WTC11 (cell line): ENCODE results near the gene GARRE1. TPM values are rescaled to one million over a fixed set of nuclear protein-coding genes. Genes with fewer than 3 reads are reported as not detected.

Experiments used
- ATAC-seq: fragments of 200-7000 bp; cut with Tn5 transposase; 2 replicates; pipeline ENCODE4 v1.10.0; 2021; ENCODE audit warnings: mild to moderate bottlenecking, moderate library complexity
- CTCF ChIA-PET: fragments of 300-600 bp; sonication (Branson Sonifier 250); formaldehyde crosslinking; loops from one replicate; lab custom pipeline; 2021; ENCODE audit warnings: antibody characterized with exemption; lab: Charles Lee
- POLR2A ChIA-PET: fragments of 350-600 bp; sonication (Branson Sonifier 250); formaldehyde crosslinking; loops from one replicate; lab custom pipeline; 2021; ENCODE audit warnings: antibody characterized with exemption; lab: Charles Lee
- DNase-seq: peaks from one replicate; pipeline ENCODE4 v3.0.0; 2021; ENCODE audit warnings: low spot score
- H3K27ac Mint-ChIP-seq: 2 replicates; pipeline ENCODE4 v1.8.0; 2021; ENCODE audit warnings: mixed read lengths
- H3K27me3 Mint-ChIP-seq: 2 replicates; pipeline ENCODE4 v1.8.0; 2021; ENCODE audit warnings: low read depth, mild to moderate bottlenecking, moderate library complexity, mixed read lengths
- H3K36me3 Mint-ChIP-seq: 2 replicates; pipeline ENCODE4 v1.8.0; 2021; ENCODE audit warnings: mixed read lengths
- H3K4me1 Mint-ChIP-seq: 2 replicates; pipeline ENCODE4 v1.8.0; 2022; ENCODE audit warnings: mixed read lengths
- H3K4me3 Mint-ChIP-seq: 2 replicates; pipeline ENCODE4 v1.8.0; 2021; ENCODE audit warnings: mild to moderate bottlenecking, moderate library complexity, mixed read lengths
- H3K9me3 Mint-ChIP-seq: 2 replicates; pipeline ENCODE4 v1.8.0; 2021; ENCODE audit warnings: mixed read lengths
- ATF1 ChIP-seq: sonication (generic); formaldehyde crosslinking; IDR thresholded peaks from 2 replicates; pipeline ENCODE4 v1.8.1; 2023; ENCODE audit warnings: mild to moderate bottlenecking, moderate library complexity, missing genetic modification reagents
- FOXK1 ChIP-seq: sonication (generic); formaldehyde crosslinking; IDR thresholded peaks from 2 replicates; pipeline ENCODE4 v1.8.0; 2022; ENCODE audit warnings: mild to moderate bottlenecking, moderate library complexity, missing genetic modification reagents
- FOXP1 ChIP-seq: sonication (generic); formaldehyde crosslinking; IDR thresholded peaks from 2 replicates; pipeline ENCODE4 v1.8.0; 2022; ENCODE audit warnings: missing genetic modification reagents, mild to moderate bottlenecking, moderate library complexity, borderline replicate concordance
- MXD4 ChIP-seq: fragments of 250-450 bp; sonication (Bioruptor Pico); IDR thresholded peaks from 2 replicates; pipeline ENCODE4 v1.8.0; 2021; ENCODE audit warnings: mild to moderate bottlenecking, moderate library complexity, borderline replicate concordance
- OVOL2 ChIP-seq: fragments of 250-450 bp; sonication (Bioruptor Pico); IDR thresholded peaks from 2 replicates; pipeline ENCODE4 v1.9.0; 2021; ENCODE audit warnings: mild to moderate bottlenecking, borderline replicate concordance
- PRRX2 ChIP-seq: fragments of 250-450 bp; sonication (Bioruptor Pico); IDR thresholded peaks from 2 replicates; pipeline ENCODE4 v1.8.0; 2021; ENCODE audit warnings: mild to moderate bottlenecking
- TCF7 ChIP-seq: sonication (generic); formaldehyde crosslinking; IDR thresholded peaks from 2 replicates; pipeline ENCODE4 v1.8.0; 2022; ENCODE audit warnings: mild to moderate bottlenecking, low read depth, missing genetic modification reagents, moderate library complexity
- ZNF317 ChIP-seq: sonication (generic); formaldehyde crosslinking; IDR thresholded peaks from 2 replicates; pipeline ENCODE4 v1.8.1; 2023; ENCODE audit warnings: low read depth, mild to moderate bottlenecking, moderate library complexity, missing genetic modification reagents, borderline replicate concordance
- ZNF416 ChIP-seq: fragments of 250-450 bp; sonication (Bioruptor Pico); IDR thresholded peaks from 2 replicates; pipeline ENCODE4 v1.9.0; 2021; ENCODE audit warnings: mild to moderate bottlenecking, inconsistent platforms
- total RNA-seq: library from RNA; stranded (reverse); gene quantifications from 3 replicates; pipeline ENCODE4 v1.2.3, GENCODE V29; 2021
- TF ChIP-seq, protein P1 (sequence below): fragments of 250-450 bp; sonication (Bioruptor Pico); IDR thresholded peaks from 2 replicates; pipeline ENCODE4 v1.9.0; 2021; ENCODE audit warnings: moderate library complexity, mild to moderate bottlenecking, inconsistent platforms, borderline replicate concordance
- TF ChIP-seq, protein P2 (sequence below): fragments of 250-450 bp; sonication (Bioruptor Pico); IDR thresholded peaks from 2 replicates; pipeline ENCODE4 v1.9.0; 2021; ENCODE audit warnings: mild to moderate bottlenecking
- TF ChIP-seq, protein P3 (sequence below): sonication (generic); formaldehyde crosslinking; IDR thresholded peaks from 2 replicates; pipeline ENCODE4 v1.8.1; 2023; ENCODE audit warnings: mild to moderate bottlenecking, moderate library complexity, missing genetic modification reagents
- TF ChIP-seq, protein P4 (sequence below): fragments of 250-450 bp; sonication (Bioruptor Pico); IDR thresholded peaks from 2 replicates; pipeline ENCODE4 v2.1.2; 2022; ENCODE audit warnings: mild to moderate bottlenecking, moderate library complexity
- TF ChIP-seq, protein P5 (sequence below): sonication (generic); formaldehyde crosslinking; IDR thresholded peaks from 2 replicates; pipeline ENCODE4 v1.8.0; 2023; ENCODE audit warnings: mild to moderate bottlenecking, missing genetic modification reagents
- TF ChIP-seq, protein P6 (sequence below): fragments of 250-450 bp; sonication (Bioruptor Pico); IDR thresholded peaks from 2 replicates; pipeline ENCODE4 v1.8.0; 2021; ENCODE audit warnings: mild to moderate bottlenecking
- TF ChIP-seq, protein P7 (sequence below): sonication (generic); formaldehyde crosslinking; conservative IDR thresholded peaks from 2 replicates; pipeline ENCODE4 v1.8.1; 2023; ENCODE audit warnings: mild to moderate bottlenecking, low read depth, missing genetic modification reagents, moderate library complexity
- TF ChIP-seq, protein P8 (sequence below): fragments of 200-600 bp; IDR thresholded peaks from 2 replicates; pipeline ENCODE4 v1.8.0; 2022; ENCODE audit warnings: antibody characterized with exemption

GARRE1 gene
- total RNA-seq, 1 experiment from 2014 or later: 16.7 TPM

DNA sequence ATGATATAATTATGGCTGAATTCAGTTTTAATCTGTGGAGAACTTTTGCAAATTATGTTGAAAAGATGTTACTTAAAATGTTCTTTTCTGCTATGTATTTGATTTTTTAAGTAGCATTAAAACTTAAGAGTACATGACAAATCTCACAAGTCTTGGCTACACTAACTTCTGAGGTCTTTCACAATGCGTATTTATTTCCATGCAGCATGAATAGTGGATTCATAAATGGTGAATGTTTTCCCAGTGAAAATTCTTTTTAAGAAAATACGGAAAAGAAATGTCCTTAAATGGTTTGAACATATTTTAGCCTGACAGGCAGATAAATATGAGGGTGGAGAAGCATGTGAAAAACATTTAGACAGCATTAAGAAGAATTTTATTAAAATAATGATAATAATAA is 30.2 kb downstream of the GARRE1 start (continued):
- TF ChIP-seq, protein P1, sequence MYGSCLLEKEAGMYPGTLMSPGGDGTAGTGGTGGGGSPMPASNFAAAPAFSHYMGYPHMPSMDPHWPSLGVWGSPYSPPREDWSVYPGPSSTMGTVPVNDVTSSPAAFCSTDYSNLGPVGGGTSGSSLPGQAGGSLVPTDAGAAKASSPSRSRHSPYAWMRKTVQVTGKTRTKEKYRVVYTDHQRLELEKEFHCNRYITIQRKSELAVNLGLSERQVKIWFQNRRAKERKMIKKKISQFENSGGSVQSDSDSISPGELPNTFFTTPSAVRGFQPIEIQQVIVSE (CRISPR knock-in tag): no peak
- TF ChIP-seq ZNF416 (CRISPR knock-in tag) (no peak), FOXP1 (CRISPR knock-in tag) (no peak)
- TF ChIP-seq, protein P2, sequence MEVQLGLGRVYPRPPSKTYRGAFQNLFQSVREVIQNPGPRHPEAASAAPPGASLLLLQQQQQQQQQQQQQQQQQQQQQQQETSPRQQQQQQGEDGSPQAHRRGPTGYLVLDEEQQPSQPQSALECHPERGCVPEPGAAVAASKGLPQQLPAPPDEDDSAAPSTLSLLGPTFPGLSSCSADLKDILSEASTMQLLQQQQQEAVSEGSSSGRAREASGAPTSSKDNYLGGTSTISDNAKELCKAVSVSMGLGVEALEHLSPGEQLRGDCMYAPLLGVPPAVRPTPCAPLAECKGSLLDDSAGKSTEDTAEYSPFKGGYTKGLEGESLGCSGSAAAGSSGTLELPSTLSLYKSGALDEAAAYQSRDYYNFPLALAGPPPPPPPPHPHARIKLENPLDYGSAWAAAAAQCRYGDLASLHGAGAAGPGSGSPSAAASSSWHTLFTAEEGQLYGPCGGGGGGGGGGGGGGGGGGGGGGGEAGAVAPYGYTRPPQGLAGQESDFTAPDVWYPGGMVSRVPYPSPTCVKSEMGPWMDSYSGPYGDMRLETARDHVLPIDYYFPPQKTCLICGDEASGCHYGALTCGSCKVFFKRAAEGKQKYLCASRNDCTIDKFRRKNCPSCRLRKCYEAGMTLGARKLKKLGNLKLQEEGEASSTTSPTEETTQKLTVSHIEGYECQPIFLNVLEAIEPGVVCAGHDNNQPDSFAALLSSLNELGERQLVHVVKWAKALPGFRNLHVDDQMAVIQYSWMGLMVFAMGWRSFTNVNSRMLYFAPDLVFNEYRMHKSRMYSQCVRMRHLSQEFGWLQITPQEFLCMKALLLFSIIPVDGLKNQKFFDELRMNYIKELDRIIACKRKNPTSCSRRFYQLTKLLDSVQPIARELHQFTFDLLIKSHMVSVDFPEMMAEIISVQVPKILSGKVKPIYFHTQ (CRISPR knock-in tag): no peak

DNA sequence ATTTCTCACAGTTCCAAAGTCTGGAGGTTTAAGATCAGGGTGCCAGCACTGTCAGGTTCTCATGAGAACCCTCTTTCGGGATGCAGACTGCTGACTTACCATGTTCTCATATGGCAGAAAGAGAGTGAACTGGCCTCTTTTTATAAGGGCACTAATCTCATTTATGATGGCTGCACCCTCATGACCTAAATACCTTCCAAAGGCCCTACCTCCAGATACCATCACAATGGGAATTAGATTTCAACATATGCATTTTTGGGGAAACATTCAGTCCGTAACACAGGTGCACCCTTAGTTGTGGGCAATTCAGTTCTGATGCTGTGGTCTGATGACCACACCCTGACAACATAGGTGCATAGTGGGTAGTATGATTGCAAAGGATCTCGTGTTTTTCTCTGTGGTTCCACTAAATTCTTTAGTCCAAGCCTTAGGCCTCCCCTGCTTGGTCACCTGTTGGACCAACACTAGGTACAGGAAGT is 33.3 kb downstream of the GARRE1 start:
- Mint-ChIP-seq H3K27ac (no peak overlapping the region), H3K9me3 (no peaks in the 10 kb centered on the region), H3K36me3 (no peaks in the 10 kb centered on the region), H3K4me3 (no peak overlapping the region), H3K4me1 (no peaks in the 10 kb centered on the region), H3K27me3 (no peaks in the 10 kb centered on the region)
- POLR2A ChIA-PET: no interaction called here
- DNase-seq: no peak
- CTCF ChIA-PET: no interaction called here
- TF ChIP-seq, protein P3, sequence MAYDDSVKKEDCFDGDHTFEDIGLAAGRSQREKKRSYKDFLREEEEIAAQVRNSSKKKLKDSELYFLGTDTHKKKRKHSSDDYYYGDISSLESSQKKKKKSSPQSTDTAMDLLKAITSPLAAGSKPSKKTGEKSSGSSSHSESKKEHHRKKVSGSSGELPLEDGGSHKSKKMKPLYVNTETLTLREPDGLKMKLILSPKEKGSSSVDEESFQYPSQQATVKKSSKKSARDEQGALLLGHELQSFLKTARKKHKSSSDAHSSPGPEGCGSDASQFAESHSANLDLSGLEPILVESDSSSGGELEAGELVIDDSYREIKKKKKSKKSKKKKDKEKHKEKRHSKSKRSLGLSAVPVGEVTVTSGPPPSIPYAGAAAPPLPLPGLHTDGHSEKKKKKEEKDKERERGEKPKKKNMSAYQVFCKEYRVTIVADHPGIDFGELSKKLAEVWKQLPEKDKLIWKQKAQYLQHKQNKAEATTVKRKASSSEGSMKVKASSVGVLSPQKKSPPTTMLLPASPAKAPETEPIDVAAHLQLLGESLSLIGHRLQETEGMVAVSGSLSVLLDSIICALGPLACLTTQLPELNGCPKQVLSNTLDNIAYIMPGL: no peak
- no peak for TF ChIP-seq OVOL2 (CRISPR knock-in tag)
- ATAC-seq: no peak

DNA sequence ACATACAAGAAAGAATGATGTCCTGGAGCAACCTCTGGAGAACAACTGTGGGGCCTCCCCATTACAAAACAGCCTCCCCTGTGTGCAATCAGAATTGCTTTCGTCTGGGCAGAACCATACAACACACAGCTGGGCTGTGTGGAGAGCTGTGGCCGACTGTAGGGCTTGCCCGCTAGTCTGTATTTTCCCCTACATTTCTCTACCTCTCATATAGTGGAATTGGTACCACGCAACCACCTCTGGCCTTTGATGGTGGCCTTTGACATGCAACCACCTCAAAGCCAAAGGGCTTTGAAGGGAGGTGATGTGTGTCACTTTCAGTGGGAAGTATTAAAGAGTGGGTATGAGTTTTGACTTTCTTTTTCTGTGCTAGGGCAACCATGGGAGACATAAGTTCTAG is 34.0 kb downstream of the GARRE1 start:
- no peaks in the 10 kb centered on the region for H3K9me3 Mint-ChIP-seq
- ChIA-PET POLR2A (no interaction called here), CTCF (no interaction called here)
- H3K4me3 Mint-ChIP-seq: no peak overlapping the region
- H3K36me3 Mint-ChIP-seq: no peaks in the 10 kb centered on the region
- H3K4me1 Mint-ChIP-seq: no peaks in the 10 kb centered on the region
- H3K27ac Mint-ChIP-seq: no peak overlapping the region
- no peaks in the 10 kb centered on the region for H3K27me3 Mint-ChIP-seq
- DNase-seq (no peak), ATAC-seq (no peak)
- TF ChIP-seq FOXK1 (CRISPR knock-in tag) (no peak), TCF7 (CRISPR knock-in tag) (no peak), MXD4 (no peak), PRRX2 (CRISPR knock-in tag) (no peak), ZNF317 (no peak), ATF1 (no peak)
- TF ChIP-seq, protein P4, sequence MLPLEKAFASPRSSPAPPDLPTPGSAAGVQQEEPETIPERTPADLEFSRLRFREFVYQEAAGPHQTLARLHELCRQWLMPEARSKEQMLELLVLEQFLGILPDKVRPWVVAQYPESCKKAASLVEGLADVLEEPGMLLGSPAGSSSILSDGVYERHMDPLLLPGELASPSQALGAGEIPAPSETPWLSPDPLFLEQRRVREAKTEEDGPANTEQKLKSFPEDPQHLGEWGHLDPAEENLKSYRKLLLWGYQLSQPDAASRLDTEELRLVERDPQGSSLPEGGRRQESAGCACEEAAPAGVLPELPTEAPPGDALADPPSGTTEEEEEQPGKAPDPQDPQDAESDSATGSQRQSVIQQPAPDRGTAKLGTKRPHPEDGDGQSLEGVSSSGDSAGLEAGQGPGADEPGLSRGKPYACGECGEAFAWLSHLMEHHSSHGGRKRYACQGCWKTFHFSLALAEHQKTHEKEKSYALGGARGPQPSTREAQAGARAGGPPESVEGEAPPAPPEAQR (CRISPR knock-in tag): no peak
- TF ChIP-seq, protein P5, sequence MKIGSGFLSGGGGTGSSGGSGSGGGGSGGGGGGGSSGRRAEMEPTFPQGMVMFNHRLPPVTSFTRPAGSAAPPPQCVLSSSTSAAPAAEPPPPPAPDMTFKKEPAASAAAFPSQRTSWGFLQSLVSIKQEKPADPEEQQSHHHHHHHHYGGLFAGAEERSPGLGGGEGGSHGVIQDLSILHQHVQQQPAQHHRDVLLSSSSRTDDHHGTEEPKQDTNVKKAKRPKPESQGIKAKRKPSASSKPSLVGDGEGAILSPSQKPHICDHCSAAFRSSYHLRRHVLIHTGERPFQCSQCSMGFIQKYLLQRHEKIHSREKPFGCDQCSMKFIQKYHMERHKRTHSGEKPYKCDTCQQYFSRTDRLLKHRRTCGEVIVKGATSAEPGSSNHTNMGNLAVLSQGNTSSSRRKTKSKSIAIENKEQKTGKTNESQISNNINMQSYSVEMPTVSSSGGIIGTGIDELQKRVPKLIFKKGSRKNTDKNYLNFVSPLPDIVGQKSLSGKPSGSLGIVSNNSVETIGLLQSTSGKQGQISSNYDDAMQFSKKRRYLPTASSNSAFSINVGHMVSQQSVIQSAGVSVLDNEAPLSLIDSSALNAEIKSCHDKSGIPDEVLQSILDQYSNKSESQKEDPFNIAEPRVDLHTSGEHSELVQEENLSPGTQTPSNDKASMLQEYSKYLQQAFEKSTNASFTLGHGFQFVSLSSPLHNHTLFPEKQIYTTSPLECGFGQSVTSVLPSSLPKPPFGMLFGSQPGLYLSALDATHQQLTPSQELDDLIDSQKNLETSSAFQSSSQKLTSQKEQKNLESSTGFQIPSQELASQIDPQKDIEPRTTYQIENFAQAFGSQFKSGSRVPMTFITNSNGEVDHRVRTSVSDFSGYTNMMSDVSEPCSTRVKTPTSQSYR (CRISPR knock-in tag): no peak
- TF ChIP-seq, protein P6, sequence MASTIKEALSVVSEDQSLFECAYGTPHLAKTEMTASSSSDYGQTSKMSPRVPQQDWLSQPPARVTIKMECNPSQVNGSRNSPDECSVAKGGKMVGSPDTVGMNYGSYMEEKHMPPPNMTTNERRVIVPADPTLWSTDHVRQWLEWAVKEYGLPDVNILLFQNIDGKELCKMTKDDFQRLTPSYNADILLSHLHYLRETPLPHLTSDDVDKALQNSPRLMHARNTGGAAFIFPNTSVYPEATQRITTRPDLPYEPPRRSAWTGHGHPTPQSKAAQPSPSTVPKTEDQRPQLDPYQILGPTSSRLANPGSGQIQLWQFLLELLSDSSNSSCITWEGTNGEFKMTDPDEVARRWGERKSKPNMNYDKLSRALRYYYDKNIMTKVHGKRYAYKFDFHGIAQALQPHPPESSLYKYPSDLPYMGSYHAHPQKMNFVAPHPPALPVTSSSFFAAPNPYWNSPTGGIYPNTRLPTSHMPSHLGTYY (CRISPR knock-in tag): no peak
- TF ChIP-seq, protein P7, sequence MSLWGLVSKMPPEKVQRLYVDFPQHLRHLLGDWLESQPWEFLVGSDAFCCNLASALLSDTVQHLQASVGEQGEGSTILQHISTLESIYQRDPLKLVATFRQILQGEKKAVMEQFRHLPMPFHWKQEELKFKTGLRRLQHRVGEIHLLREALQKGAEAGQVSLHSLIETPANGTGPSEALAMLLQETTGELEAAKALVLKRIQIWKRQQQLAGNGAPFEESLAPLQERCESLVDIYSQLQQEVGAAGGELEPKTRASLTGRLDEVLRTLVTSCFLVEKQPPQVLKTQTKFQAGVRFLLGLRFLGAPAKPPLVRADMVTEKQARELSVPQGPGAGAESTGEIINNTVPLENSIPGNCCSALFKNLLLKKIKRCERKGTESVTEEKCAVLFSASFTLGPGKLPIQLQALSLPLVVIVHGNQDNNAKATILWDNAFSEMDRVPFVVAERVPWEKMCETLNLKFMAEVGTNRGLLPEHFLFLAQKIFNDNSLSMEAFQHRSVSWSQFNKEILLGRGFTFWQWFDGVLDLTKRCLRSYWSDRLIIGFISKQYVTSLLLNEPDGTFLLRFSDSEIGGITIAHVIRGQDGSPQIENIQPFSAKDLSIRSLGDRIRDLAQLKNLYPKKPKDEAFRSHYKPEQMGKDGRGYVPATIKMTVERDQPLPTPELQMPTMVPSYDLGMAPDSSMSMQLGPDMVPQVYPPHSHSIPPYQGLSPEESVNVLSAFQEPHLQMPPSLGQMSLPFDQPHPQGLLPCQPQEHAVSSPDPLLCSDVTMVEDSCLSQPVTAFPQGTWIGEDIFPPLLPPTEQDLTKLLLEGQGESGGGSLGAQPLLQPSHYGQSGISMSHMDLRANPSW (CRISPR knock-in tag): no peak
- TF ChIP-seq, protein P8, sequence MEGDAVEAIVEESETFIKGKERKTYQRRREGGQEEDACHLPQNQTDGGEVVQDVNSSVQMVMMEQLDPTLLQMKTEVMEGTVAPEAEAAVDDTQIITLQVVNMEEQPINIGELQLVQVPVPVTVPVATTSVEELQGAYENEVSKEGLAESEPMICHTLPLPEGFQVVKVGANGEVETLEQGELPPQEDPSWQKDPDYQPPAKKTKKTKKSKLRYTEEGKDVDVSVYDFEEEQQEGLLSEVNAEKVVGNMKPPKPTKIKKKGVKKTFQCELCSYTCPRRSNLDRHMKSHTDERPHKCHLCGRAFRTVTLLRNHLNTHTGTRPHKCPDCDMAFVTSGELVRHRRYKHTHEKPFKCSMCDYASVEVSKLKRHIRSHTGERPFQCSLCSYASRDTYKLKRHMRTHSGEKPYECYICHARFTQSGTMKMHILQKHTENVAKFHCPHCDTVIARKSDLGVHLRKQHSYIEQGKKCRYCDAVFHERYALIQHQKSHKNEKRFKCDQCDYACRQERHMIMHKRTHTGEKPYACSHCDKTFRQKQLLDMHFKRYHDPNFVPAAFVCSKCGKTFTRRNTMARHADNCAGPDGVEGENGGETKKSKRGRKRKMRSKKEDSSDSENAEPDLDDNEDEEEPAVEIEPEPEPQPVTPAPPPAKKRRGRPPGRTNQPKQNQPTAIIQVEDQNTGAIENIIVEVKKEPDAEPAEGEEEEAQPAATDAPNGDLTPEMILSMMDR: no peak
